HG03175 (cell line): ENCODE data around the gene TAOK3.
"Not testable (repeated sequence)": the region's sequence is repeated elsewhere in the genome, so short reads cannot be mapped to it uniquely, and the experiment has no call there.

ENCODE experiments used
- ATAC-seq: cut with Tn5 transposase; IDR thresholded peaks from one replicate; pipeline ENCODE4 v1.9.1; 2021; ENCODE audit warnings: mild to moderate bottlenecking, moderate library complexity; ENCODE audit not compliant: unreplicated experiment

Gene TAOK3

GRCh38 chr12:118344829-118345228 lies 27.9 kb downstream of the TAOK3 start:
- no peak for ATAC-seq

DNA sequence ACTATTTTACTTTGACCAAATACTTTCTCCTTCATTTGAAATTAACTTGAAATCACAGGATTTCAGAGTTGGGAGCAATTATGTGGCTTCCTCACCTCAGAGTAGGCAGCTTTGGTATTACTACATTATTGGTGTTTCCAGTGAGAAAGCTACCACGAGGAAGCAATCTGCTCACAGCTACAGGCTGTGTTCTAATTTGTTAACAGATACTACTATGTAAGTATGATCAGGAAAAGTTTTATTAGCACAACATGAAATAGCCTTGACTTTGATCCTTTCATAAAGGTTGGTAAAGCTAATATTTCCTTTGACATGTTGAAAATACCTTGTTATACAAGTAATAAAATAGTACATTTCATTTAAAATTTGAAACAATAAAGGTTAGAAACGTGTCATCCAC lies 30.6 kb downstream of the TAOK3 start:
- ATAC-seq = no peak

DNA sequence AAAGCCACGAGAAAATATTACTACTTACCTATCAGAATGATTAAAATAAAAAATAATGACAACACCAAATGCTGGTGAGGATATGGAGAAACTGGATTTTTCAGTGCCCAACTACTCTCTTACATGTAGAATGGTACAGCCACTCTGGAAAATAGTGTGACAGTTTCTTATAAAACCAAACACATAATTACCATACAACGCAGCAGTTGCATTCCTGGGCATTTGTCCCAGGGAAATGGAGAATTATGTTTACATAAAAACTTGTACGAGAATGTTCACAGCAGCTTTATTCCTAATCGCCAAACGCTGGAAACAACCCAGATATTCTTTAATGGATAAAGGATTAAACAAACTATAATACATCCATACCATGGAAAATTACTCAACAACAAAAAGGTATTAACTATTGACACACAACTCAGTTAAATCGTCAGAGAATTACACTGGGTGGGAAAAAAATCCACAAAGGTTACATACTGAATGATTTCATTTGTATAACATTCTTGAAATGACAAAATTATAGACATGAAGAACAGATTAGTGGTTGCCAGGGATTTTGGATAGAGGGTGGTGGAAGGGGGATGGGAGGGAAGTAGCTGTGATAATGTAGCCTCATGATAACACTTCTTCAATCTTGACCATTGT lies 35.4 kb downstream of the TAOK3 start:
- no peak for ATAC-seq

GRCh38 chr12:118336123-118336522 lies 36.6 kb downstream of the TAOK3 start:
- no peak for ATAC-seq

DNA sequence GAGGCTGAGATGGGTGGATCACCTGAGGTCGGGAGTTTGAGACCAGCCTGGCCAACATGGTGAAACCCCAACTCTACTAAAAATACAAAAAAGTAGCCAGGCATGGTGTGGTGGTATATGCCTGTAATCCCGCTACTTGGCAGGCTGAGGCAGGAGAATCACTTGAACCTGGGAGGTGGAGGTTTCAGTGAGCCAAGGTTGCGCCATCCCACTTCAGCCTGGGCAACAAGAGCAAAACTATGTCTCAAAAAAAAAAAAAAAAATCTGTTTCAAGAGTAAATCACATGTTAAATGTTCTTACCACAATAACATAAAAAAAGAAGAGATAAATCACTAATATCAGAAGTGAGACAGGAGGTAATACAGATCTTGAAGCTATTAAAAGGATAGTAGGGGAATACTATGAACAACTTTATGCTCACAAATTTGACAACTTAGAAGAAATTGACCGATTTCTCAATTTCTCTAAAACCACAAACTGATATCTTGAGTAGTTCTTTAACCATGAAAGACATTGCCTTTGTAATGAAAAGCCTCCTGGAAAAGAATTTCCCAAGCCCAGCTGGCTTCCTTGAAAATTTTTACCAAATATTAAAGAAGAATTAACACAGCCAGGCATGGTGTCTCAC lies 37.7 kb downstream of the TAOK3 start:
- no peak for ATAC-seq

DNA sequence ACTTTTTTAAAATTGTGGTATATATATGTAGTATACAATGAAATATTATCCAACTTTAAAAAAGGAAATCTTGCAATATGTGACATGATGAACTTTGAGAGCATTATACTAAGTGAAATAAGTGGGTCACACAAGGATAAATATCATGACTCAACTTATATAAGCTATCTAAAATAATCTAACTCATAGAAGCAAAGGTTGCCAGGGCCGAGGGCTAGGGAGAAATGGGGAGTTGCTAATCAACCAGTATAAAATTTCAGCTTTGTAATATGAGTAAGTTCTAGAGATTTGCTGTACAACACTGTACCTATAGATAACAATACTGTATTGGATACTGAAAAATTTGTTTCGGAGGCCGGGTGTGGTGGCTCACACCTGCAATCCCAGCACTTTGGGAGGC lies 38.5 kb downstream of the TAOK3 start:
- ATAC-seq = no peak

- ATAC-seq = no peak
These were observed 40.2 kb downstream of the TAOK3 start for GRCh38 chr12:118332511-118332910.

DNA sequence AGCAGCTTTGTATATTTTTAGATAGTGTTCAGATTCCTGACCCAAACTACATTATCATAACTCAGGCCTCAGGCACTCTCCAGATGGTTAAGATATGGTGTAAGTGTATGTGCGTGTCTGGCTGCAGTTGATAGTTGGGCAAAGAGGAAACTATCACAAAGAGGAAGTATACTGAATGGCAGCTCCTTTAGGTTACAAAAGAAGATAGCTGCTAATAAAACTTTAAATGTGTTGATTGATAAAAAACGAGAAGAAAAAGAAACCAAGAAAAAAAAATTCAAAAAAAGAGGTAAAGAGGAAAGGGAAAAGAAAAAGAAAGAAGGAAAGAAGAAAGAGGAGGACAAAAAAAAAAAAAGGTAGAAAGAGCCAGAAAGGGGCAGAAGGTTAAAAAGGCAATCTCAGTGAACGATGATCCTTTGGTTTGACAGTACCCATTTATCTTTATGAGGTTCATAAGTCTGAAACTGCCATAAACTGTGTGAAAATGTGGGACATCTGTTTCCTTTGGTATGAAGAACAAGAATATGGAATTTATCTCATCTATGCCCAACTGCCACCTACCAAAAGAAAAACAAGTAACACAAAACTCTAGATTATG lies 42.2 kb downstream of the TAOK3 start:
- ATAC-seq = peak; percentile 90

- no peak for ATAC-seq
These were observed 44.0 kb downstream of the TAOK3 start for GRCh38 chr12:118328486-118329330.

GRCh38 chr12:118327391-118327790 lies 45.3 kb downstream of the TAOK3 start:
- ATAC-seq = no peak

GRCh38 chr12:118326991-118327390 lies 45.7 kb downstream of the TAOK3 start:
- no peak for ATAC-seq

- no peak for ATAC-seq
These were observed 47.6 kb downstream of the TAOK3 start for GRCh38 chr12:118325081-118325480.

DNA sequence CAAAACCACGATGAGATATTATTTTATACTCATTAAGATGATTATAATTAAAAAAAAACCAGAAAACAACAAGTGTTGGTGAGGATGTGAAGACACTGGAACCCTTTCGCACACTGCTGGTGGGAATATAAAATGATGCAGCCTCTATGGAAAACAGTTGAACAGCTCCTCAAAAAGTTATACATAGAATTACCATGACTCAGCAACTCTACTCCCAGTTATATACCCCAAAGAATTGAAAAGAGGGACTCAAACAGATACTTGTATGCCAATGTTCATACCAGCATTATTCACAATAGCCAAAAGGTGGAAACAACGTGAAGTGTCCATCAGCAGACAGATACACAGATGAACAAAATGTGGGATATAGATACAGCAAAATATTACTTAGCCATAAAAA lies 53.1 kb downstream of the TAOK3 start:
- no peak for ATAC-seq

DNA sequence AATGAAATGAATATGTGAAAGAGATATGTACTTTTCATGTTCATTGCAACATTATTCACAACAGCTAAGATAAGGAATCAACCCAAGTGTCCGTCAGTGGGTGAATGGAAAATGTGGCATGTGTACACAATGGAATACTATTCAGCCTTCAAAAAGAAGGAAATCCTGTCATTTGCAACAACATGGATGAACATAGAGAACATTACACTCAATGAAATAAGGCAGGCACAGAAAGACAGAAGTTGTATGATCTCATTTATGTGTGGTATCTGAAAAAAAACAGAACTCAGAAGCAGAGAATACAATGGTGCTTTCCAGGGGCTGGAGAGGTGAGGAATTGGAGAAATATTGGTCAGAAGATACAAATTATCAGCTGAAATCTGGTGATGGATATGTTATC lies 54.0 kb downstream of the TAOK3 start:
- ATAC-seq = no peak

GRCh38 chr12:118317729-118318128 lies 55.0 kb downstream of the TAOK3 start:
- no peak for ATAC-seq

DNA sequence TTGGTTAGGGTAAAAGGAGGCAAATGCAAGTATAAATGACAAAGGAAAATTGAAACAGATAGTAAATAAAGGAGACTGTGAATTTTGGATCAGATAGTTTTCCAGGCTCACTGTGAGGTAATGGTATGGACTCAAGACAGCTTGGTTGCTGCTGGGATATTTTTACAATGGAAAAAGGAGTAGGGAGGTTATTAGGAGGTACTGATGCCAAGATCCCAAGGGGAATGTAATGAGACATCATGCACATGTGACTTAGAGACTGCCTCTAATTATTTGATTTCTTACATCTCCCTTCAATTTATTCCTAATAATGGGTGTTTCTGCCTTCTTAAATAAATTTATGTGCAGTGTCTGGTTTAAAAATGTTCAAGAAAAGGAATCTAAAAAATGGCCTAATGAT lies 56.9 kb downstream of the TAOK3 start:
- ATAC-seq = no peak

DNA sequence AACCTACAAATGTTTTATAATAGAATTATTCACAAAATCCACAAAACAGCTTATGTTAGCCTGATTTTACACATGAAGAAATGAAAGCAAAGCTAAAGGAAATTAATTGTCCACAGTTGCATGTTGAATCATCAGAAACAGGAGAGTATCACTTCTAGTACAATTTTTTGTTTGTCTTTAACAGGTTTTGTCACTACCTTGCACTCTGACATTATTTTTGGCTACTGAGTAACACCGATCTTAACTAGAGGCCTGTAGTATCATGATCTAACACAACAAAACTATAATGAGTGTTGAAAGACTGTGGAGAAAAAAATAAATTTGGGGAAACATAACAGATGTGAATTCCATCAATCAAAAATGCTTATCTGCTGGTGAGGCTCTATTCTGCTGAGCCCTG lies 60.1 kb downstream of the TAOK3 start:
- peak; percentile 84 for ATAC-seq

GRCh38 chr12:118311666-118312065 lies 61.0 kb downstream of the TAOK3 start:
- no peak for ATAC-seq

DNA sequence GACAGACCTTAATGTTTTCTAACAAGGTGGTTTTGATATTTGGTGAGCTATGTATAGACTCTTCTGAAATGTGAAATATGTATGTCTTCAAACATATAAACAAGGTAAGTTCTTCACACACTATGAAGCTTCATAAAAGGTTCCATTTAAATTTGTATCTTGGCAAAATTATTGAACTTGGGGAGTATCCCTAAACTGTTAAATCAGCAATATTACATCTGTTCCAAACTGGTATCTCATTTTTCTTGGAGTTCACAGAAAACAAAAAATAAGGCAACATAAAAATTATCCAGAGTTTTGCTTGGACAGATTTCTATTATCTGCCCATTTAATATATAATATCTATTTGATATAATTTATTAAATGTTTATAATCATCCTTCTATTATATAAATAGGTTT lies 62.4 kb downstream of the TAOK3 start:
- ATAC-seq = no peak

- not testable (repeated sequence) for ATAC-seq
These were observed 64.7 kb downstream of the TAOK3 start for GRCh38 chr12:118308006-118308405.

- ATAC-seq = peak; percentile 70
These were observed 65.4 kb downstream of the TAOK3 start for GRCh38 chr12:118307069-118307954.
